ENCODE results near the gene CRYGN.

GRCh38 chr7:151388007-151388297 lies 52.0 kb downstream of the CRYGN start:
- TF ChIP-seq CTCF (IDR thresholded peaks at IDR 0.05; ENCODE audit: low read depth, low read length): no peak
- TF ChIP-seq MAX (IDR thresholded peaks at IDR 0.05; ENCODE audit: low read depth, low read length): no peak
